MM.1S (cell line): ENCODE results near the gene ETV6.

ENCODE experiments used
- DNase-seq: peaks from one replicate; pipeline ENCODE4 v3.0.0-alpha.2; 2015
- H2AFZ ChIP-seq: fragments of 300-600 bp; sonication (generic); 2 replicates; pipeline ENCODE4 v1.6.0; 2016; ENCODE audit warnings: antibody characterized with exemption, low read length
- H3F3A ChIP-seq: fragments of 300-600 bp; sonication (generic); 2 replicates; pipeline ENCODE4 v1.6.1; 2016; ENCODE audit warnings: mild to moderate bottlenecking, antibody characterized with exemption, low read length, moderate library complexity, mixed read lengths; ENCODE audit not compliant: insufficient read depth
- H3K27ac ChIP-seq: fragments of 300-600 bp; sonication (generic); 2 replicates; pipeline ENCODE4 v1.5.1; 2016; ENCODE audit warnings: mild to moderate bottlenecking, low read length
- H3K27me3 ChIP-seq: fragments of 300-600 bp; sonication (generic); replicated peaks from 2 replicates; pipeline ENCODE4 v1.6.0; 2016; ENCODE audit warnings: low read length; ENCODE audit not compliant: insufficient read depth
- H3K36me3 ChIP-seq: fragments of 300-600 bp; sonication (generic); replicated peaks from 2 replicates; pipeline ENCODE4 v1.6.1; 2016; ENCODE audit warnings: mild to moderate bottlenecking, low read length, mixed read lengths; ENCODE audit not compliant: insufficient read depth
- H3K4me1 ChIP-seq: fragments of 300-600 bp; sonication (generic); 2 replicates; pipeline ENCODE4 v1.6.1; 2016; ENCODE audit warnings: low read length, mixed read lengths
- H3K4me2 ChIP-seq: fragments of 300-600 bp; sonication (generic); 2 replicates; pipeline ENCODE4 v1.6.0; 2016; ENCODE audit warnings: low read depth, low read length
- H3K4me3 ChIP-seq: fragments of 300-600 bp; sonication (generic); 2 replicates; pipeline ENCODE4 v1.5.1; 2016; ENCODE audit warnings: low read length, mixed read lengths
- H3K79me2 ChIP-seq: fragments of 300-600 bp; sonication (generic); 2 replicates; pipeline ENCODE4 v1.6.1; 2016; ENCODE audit warnings: mixed run types, low read length, mixed read lengths
- H3K9ac ChIP-seq: fragments of 300-600 bp; sonication (generic); 2 replicates; pipeline ENCODE4 v1.6.1; 2016; ENCODE audit warnings: low read length, mixed read lengths
- H3K9me2 ChIP-seq: fragments of 300-600 bp; sonication (generic); replicated peaks from 2 replicates; pipeline ENCODE4 v1.6.1; 2016; ENCODE audit warnings: mild to moderate bottlenecking, low read length, mixed read lengths; ENCODE audit not compliant: insufficient read depth
- H3K9me3 ChIP-seq: fragments of 300-600 bp; sonication (generic); replicated peaks from 2 replicates; pipeline ENCODE4 v1.6.1; 2016; ENCODE audit warnings: mild to moderate bottlenecking, low read length, mixed read lengths; ENCODE audit not compliant: insufficient read depth
- H4K20me1 ChIP-seq: fragments of 300-600 bp; sonication (generic); 2 replicates; pipeline ENCODE4 v1.6.1; 2016; ENCODE audit warnings: mild to moderate bottlenecking, low read length, moderate library complexity, mixed read lengths; ENCODE audit not compliant: insufficient read depth
- EZH2 ChIP-seq: fragments of 300-600 bp; sonication (generic); optimal IDR thresholded peaks from 2 replicates; pipeline ENCODE3; 2017; ENCODE audit warnings: low read depth, mild to moderate bottlenecking, antibody characterized with exemption, low read length, mixed read lengths
- EZH2phosphoT487 ChIP-seq: fragments of 300-600 bp; sonication (generic); IDR thresholded peaks from 2 replicates; pipeline ENCODE4 v1.6.1; 2018; ENCODE audit warnings: antibody characterized with exemption, low read length
- TF ChIP-seq, protein P1 (sequence below): fragments of 300-600 bp; sonication (generic); IDR thresholded peaks from 2 replicates; pipeline ENCODE4 v1.5.1; 2016; ENCODE audit warnings: antibody characterized with exemption, low read length, mixed read lengths

Gene ETV6

DNA sequence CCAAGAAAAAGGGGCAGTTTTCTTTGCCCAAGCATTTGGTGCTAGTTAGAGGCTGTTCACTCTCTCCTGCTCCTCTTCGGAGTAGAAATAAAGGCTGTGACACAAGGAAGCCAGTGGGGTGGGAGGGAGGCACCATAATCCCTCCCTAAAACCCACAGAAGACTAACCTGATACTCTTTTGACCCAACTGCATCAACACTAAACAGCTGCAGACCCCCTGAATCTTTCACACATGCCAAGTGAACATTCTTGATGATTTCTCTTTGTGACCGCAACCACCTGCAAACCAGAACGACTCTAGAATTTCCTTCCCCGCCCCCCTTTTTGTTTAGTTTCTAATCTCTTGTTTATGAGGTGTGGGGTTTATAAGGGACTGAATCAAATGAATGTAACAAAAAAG lies 245.4 kb downstream of the ETV6 start:
- peak overlapping the region; percentile 71; the same call in 1 of the 2 replicates for H3K4me2 ChIP-seq
- H3K36me3 ChIP-seq = no peaks in the 10 kb centered on the region
- peaks cover 23% of the 10 kb centered on the region for H3K4me1 ChIP-seq

DNA sequence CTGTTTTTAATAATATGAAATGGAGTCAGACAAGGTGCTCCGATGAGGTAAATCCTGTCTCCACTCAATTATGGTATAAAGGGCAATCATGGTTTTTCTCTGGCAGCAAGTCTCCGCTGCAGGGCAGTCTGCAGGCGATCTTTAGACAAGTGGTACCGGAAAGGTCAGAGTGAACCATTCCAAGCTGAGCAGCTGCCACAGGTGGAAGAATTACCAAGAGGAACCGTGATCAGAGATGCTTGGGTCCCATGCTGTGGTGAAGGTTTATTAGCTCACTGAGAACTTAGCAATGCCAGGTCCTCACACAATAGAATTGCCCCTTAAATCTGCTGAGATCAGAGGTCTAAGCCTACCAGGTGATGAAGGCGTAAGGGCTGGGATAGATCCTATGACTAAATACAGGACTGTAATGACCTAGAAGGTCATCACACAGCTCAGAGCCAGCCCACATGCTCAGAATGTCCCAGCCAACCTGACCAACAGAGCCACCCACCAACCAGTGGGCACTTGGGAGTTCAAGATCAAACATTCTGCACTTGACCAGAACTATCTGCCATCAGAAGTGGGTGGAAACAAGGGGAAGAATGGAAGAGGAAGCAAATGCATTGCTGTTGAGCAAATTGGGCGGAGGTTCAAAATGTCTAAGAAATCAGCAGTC lies 246.1 kb downstream of the ETV6 start:
- Histone ChIP-seq H4K20me1 (no peaks in the 10 kb centered on the region), H3K36me3 (no peaks in the 10 kb centered on the region), H3K9ac (peak overlapping the region; percentile 14; the same call in 1 of the 2 replicates)

More for the DNA sequence above, 245.4 kb downstream of the ETV6 start:
- no peaks in the 10 kb centered on the region for H3K9me3 ChIP-seq
- no peaks in the 10 kb centered on the region for H3K27me3 ChIP-seq
- no peaks in the 10 kb centered on the region for H4K20me1 ChIP-seq
- peak overlapping the region; percentile 35; the same call in 1 of the 2 replicates for H3K9ac ChIP-seq
- peak overlapping the region; percentile 15; the same call in 1 of the 2 replicates for H3K4me3 ChIP-seq
- TF ChIP-seq, protein P1, sequence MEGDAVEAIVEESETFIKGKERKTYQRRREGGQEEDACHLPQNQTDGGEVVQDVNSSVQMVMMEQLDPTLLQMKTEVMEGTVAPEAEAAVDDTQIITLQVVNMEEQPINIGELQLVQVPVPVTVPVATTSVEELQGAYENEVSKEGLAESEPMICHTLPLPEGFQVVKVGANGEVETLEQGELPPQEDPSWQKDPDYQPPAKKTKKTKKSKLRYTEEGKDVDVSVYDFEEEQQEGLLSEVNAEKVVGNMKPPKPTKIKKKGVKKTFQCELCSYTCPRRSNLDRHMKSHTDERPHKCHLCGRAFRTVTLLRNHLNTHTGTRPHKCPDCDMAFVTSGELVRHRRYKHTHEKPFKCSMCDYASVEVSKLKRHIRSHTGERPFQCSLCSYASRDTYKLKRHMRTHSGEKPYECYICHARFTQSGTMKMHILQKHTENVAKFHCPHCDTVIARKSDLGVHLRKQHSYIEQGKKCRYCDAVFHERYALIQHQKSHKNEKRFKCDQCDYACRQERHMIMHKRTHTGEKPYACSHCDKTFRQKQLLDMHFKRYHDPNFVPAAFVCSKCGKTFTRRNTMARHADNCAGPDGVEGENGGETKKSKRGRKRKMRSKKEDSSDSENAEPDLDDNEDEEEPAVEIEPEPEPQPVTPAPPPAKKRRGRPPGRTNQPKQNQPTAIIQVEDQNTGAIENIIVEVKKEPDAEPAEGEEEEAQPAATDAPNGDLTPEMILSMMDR = no peak
- TF ChIP-seq EZH2 (no peak), EZH2phosphoT487 (no peak)
- peak overlapping the region; percentile 77; the same call in 1 of the 2 replicates for H3K27ac ChIP-seq
- no peaks in the 10 kb centered on the region for H3K79me2 ChIP-seq
- peaks cover 16% of the 10 kb centered on the region for H3F3A ChIP-seq
- no peak overlapping the region for H2AFZ ChIP-seq
- DNase-seq = peak; percentile 92
- no peaks in the 10 kb centered on the region for H3K9me2 ChIP-seq

DNA sequence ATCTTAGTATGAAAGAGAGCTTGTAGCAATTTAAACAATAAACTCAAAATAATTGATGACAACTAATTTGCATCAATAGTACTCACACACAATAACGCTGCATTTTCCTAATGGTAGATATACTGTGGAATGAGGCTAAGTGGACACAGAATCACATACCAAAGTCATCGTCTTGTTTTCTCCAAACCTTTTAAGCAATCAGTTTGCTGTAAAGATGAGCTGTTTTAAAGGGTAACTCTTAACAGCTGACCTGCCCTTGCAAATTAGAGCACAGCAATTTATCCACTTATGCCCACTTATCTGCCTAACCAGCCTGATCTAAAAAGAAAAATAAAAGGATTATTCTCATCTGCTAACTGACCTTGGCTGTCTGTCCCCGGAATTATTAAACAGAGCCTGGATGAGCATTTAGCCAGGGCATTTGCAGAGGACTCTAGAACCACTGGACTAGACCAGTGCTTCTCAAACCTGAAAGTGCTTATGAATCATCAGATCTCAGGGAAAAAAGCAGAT lies 247.0 kb downstream of the ETV6 start:
- no peak for TF ChIP-seq EZH2phosphoT487
- no peak for TF ChIP-seq EZH2
- TF ChIP-seq, protein P1 = no peak
- Histone ChIP-seq H2AFZ (no peak overlapping the region), H3K9ac (no peak overlapping the region), H3K4me2 (no peak overlapping the region), H3K9me2 (no peaks in the 10 kb centered on the region), H3K27me3 (no peaks in the 10 kb centered on the region), H3K4me1 (peaks cover 31% of the 10 kb centered on the region), H3K9me3 (no peaks in the 10 kb centered on the region), H3K27ac (no peak overlapping the region), H3K36me3 (no peaks in the 10 kb centered on the region), H4K20me1 (no peaks in the 10 kb centered on the region), H3K79me2 (no peaks in the 10 kb centered on the region), H3F3A (peaks cover 20% of the 10 kb centered on the region), H3K4me3 (no peak overlapping the region)
- no peak for DNase-seq

More for the DNA sequence above, 246.1 kb downstream of the ETV6 start:
- no peaks in the 10 kb centered on the region for H3K27me3 ChIP-seq
- H3F3A ChIP-seq = peaks cover 16% of the 10 kb centered on the region
- TF ChIP-seq, protein P1 = no peak
- TF ChIP-seq EZH2phosphoT487 (no peak), EZH2 (no peak)
- H2AFZ ChIP-seq = no peak overlapping the region
- H3K79me2 ChIP-seq = no peaks in the 10 kb centered on the region
- H3K4me2 ChIP-seq = peak overlapping the region; percentile 71; the same call in 1 of the 2 replicates
- no peaks in the 10 kb centered on the region for H3K9me3 ChIP-seq
- no peak overlapping the region for H3K4me3 ChIP-seq
- peak; percentile 20 for DNase-seq
- H3K27ac ChIP-seq = peak overlapping the region; percentile 77; the same call in 1 of the 2 replicates
- H3K9me2 ChIP-seq = no peaks in the 10 kb centered on the region
- H3K4me1 ChIP-seq = peaks cover 25% of the 10 kb centered on the region
